AG10803 (cell line): ENCODE results near the gene LRIT3.
"Not testable (repeated sequence)": the region's sequence is repeated elsewhere in the genome, so short reads cannot be mapped to it uniquely, and the experiment has no call there.

Experiments used
- DNase-seq: peaks from one replicate; pipeline ENCODE4 v3.0.0; 2010; ENCODE audit warnings: low read depth
- H3K4me3 ChIP-seq: 2 replicates; pipeline ENCODE4 v1.5.1; 2011; ENCODE audit warnings: mild to moderate bottlenecking, low read length, control low read depth
- CTCF ChIP-seq: conservative IDR thresholded peaks from 2 replicates; pipeline ENCODE4 v1.5.1; 2011; ENCODE audit warnings: mild to moderate bottlenecking, low read length, control low read depth, inconsistent platforms

The LRIT3 gene

GRCh38 chr4:109850601-109851000 is 2.7 kb downstream of the LRIT3 start:
- DNase-seq: no peak

DNA sequence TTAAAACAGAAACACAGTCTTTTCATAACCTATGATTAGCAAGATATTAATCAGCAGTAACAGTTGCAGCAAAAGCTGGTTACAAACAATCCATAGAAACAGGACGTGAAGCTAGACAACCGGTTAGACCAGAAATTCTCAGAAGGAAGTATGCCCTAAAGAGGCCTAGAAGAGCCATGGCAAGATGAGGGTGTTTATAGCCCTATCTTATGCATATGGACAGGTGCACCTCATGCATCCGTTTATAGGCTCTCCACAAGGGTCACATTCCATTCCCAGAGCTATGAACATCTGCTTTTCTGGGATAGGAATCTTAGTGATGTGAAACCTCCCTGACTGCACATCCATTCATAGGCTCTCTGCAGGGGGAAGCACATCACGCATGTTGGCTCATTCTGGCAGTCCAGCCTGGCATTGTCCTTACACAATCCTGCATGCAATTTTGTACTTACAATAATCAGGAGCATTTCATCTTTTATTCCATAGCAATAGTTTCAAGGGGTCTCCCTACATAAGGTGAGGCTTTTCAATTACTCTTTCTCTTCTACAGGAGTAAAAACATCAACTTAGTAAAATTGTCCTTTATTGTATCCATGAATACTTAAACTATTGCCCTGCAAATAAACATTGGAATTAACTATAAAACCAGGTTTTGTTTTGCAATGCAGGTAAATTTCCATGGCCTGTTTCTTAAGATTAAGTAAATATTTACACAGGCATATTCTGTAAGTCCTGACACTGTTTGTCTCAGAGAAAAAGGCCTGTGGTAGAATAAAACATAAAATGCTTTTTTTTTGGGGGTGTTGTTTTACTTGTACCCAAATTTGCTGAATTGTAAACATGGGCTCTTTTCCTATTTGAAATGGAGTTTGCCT is 11.8 kb downstream of the LRIT3 start:
- not testable (repeated sequence) for H3K4me3 ChIP-seq, DNase-seq

More at GRCh38 chr4:109850601-109851000, 2.7 kb downstream of the LRIT3 start:
- no peak for TF ChIP-seq CTCF
- H3K4me3 ChIP-seq: no peak overlapping the region

- no peak for DNase-seq
- H3K4me3 ChIP-seq: no peak overlapping the region
- TF ChIP-seq CTCF: no peak
Observed at GRCh38 chr4:109861271-109861670, 13.4 kb downstream of the LRIT3 start.

DNA sequence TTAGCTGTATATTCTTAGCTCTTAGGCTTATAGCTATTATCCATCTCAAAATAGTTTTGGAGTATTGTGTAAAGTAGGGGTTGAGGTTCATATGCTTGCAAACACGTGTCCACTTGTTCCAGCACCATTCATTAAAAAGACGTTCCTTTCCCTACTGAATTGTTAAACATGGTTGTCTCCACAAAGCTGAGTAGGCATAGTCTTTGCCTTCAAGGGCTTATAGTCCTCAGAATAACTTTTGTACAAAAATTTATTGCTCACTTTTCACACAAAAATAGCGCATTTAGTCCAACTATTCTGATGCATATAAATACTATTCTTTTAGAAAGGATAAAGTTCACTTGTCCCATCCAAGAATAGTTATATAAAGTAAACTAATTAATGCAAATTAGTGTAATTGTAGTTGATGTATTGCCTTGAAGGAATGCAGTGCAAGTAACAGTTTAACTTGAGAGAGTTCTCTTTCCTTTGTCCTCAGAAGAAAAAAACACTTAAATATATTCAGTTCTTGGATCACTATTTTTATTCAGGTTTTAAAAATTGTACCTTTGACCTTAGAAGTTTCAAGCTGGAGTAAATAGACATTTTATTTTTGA is 14.1 kb downstream of the LRIT3 start:
- TF ChIP-seq CTCF: no peak
- DNase-seq: no peak
- no peak overlapping the region for H3K4me3 ChIP-seq

DNA sequence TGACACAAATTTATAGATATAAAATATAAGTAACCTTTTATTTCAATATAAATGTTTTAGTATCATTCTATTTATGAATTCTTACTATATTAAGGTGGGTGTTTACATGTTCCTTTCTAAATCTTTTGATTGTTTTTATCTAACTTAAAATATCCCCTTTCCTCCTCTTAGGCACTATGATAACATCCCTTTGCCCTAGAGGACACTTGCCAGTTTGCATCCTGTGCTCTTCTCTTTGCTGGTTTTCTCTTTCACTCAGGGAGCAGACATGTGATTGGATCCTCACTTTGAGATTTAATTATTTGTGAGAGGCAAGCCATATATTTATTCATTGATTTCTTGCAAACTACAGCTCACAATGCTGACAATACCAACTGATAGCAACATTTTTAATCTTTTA is 16.2 kb downstream of the LRIT3 start:
- TF ChIP-seq CTCF: no peak
- DNase-seq: no peak
- H3K4me3 ChIP-seq: no peak overlapping the region

DNA sequence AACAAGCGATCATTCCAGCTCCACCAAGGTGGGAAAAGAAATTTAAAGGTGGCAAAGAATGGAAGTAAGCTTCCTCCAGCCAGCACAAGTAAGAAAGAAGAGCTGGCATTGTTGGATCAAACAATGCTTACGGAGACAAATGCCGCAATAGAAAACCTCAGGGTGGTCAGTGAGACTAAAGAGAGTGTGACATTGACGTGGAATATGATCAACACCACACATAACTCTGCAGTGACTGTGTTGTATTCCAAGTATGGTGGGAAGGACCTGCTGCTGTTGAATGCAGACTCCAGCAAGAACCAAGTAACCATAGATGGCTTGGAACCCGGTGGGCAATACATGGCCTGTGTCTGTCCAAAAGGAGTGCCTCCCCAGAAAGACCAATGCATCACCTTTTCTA is 22.2 kb downstream of the LRIT3 start:
- H3K4me3 ChIP-seq: no peak overlapping the region
- no peak for TF ChIP-seq CTCF
- no peak for DNase-seq

DNA sequence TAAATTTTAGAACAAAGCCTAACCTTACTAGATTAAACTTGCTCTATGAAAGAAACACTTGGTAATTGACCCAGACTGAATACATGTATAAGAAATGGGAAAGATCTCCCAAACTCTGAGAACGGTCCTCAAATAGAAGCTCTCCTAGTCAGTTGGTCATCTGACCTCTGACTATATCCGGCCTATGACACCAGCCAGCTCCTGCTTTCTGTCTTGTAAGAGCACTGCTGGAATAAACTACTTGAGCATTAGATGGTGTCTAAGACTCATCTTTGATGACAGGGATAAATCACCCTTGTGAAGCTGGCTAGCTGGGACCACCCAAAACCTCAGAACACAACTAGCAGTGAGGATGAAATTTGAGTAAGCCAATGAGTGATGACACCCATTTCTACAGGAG is 24.2 kb downstream of the LRIT3 start:
- DNase-seq: no peak
- TF ChIP-seq CTCF: no peak
- no peak overlapping the region for H3K4me3 ChIP-seq
